Skin of body (tissue), 3 donors: ENCODE results near the gene EPHA1. TPM values are rescaled to one million over a fixed set of nuclear protein-coding genes. Genes with fewer than 3 reads are reported as not detected.

ENCODE experiments used
- DNase-seq: peaks from one replicate; lab custom pipeline; 2025; lab: John Stamatoyannopoulos, UW
- small RNA-seq: library from RNA; depleted of rRNA; stranded (forward); fragments of <200 nt; gene quantifications from one replicate; pipeline ENCODE3, GENCODE V24; 2014; ENCODE audit warnings: low replicate concordance
- total RNA-seq: library from RNA; depleted of rRNA; stranded (reverse); fragments of >200 nt; gene quantifications from one replicate; pipeline ENCODE4 v1.2.3, GENCODE V29; 2014

Gene EPHA1
- total RNA-seq, 1 donor from 2014 or later, result 16.2 TPM

GRCh38 chr7:143352531-143353002, 56.1 kb downstream of the EPHA1 start:
- DNase-seq, result no peak

DNA sequence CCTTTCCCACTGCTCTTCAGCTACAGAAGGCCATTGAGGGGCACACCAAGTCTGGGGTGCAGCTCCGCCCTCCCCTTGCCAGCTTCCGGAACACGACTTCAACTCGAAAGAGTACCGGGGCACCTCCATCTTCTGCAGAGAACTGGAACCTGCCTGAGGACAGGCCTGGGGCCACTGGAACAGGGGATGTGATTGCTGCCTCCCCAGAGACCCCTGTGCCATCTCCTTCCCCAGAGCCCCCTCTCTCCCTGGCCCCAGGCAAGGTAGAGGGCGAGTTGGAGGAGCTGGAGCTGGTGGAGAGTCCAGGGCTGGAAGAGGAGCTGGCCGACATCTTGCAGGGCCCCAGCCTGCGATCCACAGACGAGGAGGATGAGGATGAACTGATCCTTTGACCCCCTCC, 57.1 kb downstream of the EPHA1 start:
- DNase-seq, result no peak

GRCh38 chr7:143351060-143351459, 57.6 kb downstream of the EPHA1 start:
- no peak for DNase-seq

DNA sequence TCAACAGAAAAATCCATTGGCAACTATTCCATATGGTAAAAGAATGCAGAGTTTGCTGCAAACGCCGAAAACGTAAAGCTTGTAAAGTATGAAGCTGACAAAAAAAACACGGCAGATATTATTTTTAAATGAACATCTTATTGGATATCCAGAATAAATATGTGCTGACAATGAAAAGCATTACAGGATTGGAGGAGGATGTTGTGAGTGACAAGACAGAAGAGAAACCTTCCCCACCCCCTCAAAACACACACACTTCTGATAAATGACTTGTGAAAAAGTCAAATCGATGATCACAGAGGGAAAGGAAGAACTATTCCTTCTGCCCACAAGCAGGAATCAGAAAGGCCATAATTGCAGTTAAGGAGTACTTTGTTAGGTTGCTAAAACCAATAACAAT, 60.7 kb downstream of the EPHA1 start:
- DNase-seq, result no peak

- DNase-seq, result no peak
Measured at GRCh38 chr7:143346018-143346417, 62.6 kb downstream of the EPHA1 start.

DNA sequence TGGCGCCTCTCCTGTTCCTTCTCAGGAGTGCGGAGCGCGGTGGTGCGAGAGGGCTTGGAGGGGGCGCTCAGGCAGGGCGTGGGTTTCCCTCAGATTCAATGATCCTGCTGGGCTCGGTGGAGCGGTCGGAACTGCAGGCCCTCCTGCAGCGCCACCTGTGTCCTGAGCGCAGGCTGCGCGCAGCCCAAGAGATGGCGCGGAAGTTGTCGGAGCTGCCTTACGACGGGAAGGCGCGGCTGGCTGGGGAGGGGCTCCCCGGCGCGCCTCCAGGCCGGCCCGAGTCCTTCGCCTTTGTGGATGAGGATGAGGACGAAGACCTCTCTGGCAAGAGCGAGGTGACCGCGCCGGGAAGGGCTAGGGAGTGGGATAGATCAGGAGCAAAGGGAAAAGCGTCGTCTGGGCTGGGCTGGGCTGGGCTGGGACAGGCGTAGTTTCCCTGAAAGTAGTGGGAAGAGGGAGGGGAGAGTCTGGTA, 63.2 kb downstream of the EPHA1 start:
- DNase-seq, result no peak

- DNase-seq, result no peak
Measured at GRCh38 chr7:143343596-143343995, 65.1 kb downstream of the EPHA1 start.

- no peak for DNase-seq
Measured at GRCh38 chr7:143341842-143342241, 66.8 kb downstream of the EPHA1 start.

Small RNA genes lying within 50 kb of the gene (small RNA-seq; reads per million reads assigned to genes)
- gene MIR6892, result 0.17 reads per million

Other genes with a start within 250 kb of the EPHA1 start
- gene TAS2R39, start 225.4 kb downstream of the EPHA1 start, total RNA-seq, result not detected
- gene TAS2R40, start 186.8 kb downstream of the EPHA1 start, total RNA-seq, result not detected
- 64.1 TPM for gene GSTK1, start 145.4 kb downstream of the EPHA1 start, total RNA-seq
- gene TMEM139, start 123.9 kb downstream of the EPHA1 start, total RNA-seq, result 1.1 TPM
- 18.6 TPM for gene CASP2, start 120.5 kb downstream of the EPHA1 start, total RNA-seq
- 0.20 TPM for gene CLCN1, start 92.7 kb downstream of the EPHA1 start, total RNA-seq
- 0.59 TPM for gene FAM131B, start 46.1 kb downstream of the EPHA1 start, total RNA-seq
- 27.1 TPM for gene ZYX, start 27.5 kb downstream of the EPHA1 start, total RNA-seq
- not detected for gene TAS2R60, start 34.6 kb upstream of the EPHA1 start, total RNA-seq
- not detected for gene TAS2R41, start 69.0 kb upstream of the EPHA1 start, total RNA-seq
- 5.9 TPM for gene CTAGE15, start 162.9 kb upstream of the EPHA1 start, total RNA-seq
- gene TCAF2, start 212.1 kb upstream of the EPHA1 start, total RNA-seq, result 1.2 TPM